GM18907 (cell line): Measurements from ENCODE around the gene SLC52A3.
"Not testable (repeated sequence)": the region's sequence is repeated elsewhere in the genome, so short reads cannot be mapped to it uniquely, and the experiment has no call there.

Experiments
- ATAC-seq: cut with Tn5 transposase; IDR thresholded peaks from one replicate; pipeline ENCODE4 v1.9.1; 2021; ENCODE audit warnings: mild to moderate bottlenecking, moderate library complexity; ENCODE audit not compliant: unreplicated experiment

SLC52A3 gene

GRCh38 chr20:730005-730404 is 38.3 kb downstream of the SLC52A3 start:
- ATAC-seq = no peak

GRCh38 chr20:728256-728944 is 39.9 kb downstream of the SLC52A3 start:
- ATAC-seq = no peak

GRCh38 chr20:726160-726559 is 42.1 kb downstream of the SLC52A3 start:
- ATAC-seq = no peak

GRCh38 chr20:725491-725890 is 42.8 kb downstream of the SLC52A3 start:
- ATAC-seq = no peak

GRCh38 chr20:724797-725196 is 43.5 kb downstream of the SLC52A3 start:
- ATAC-seq = not testable (repeated sequence)

GRCh38 chr20:723756-724155 is 44.5 kb downstream of the SLC52A3 start:
- no peak for ATAC-seq

- ATAC-seq = no peak
Measured at GRCh38 chr20:722822-723644, 45.3 kb downstream of the SLC52A3 start.

- ATAC-seq = no peak
Measured at GRCh38 chr20:721876-722275, 46.4 kb downstream of the SLC52A3 start.

GRCh38 chr20:719816-720215 is 48.5 kb downstream of the SLC52A3 start:
- no peak for ATAC-seq

- ATAC-seq = no peak
Measured at GRCh38 chr20:719068-719467, 49.2 kb downstream of the SLC52A3 start.

- no peak for ATAC-seq
Measured at GRCh38 chr20:717832-718231, 50.5 kb downstream of the SLC52A3 start.

GRCh38 chr20:717271-717670 is 51.0 kb downstream of the SLC52A3 start:
- no peak for ATAC-seq

GRCh38 chr20:714453-714852 is 53.8 kb downstream of the SLC52A3 start:
- ATAC-seq = no peak

GRCh38 chr20:711576-711975 is 56.7 kb downstream of the SLC52A3 start:
- ATAC-seq = no peak

- no peak for ATAC-seq
Measured at GRCh38 chr20:710780-711450, 57.4 kb downstream of the SLC52A3 start.
